ENCODE measurements around the gene YEATS2.

YEATS2 gene

GRCh38 chr3:183845090-183845489, 147.5 kb downstream of the YEATS2 start:
- H3K27ac ChIP-seq (ENCODE audit: extremely low read depth, low read depth, low read length): no peak overlapping the region
- POLR2A ChIA-PET: no interaction called here
- CTCF ChIA-PET: interaction anchor here (0.5 to 0.6 kb wide), 2 partner anchors 345 to 355 kb away, joined by 3 read pairs; no protein-coding TSS in a partner anchor

GRCh38 chr3:183845608-183846288, 148.2 kb downstream of the YEATS2 start:
- H3K9me3 ChIP-seq (ENCODE audit: control insufficient read depth, insufficient read depth, low read depth, low read length): no peaks in the 10 kb centered on the region
- H3K36me3 ChIP-seq (ENCODE audit: control insufficient read depth in 2 of 2, insufficient read depth in 1 of 2, low read length in 2 of 2): peaks cover 11 to 70% of the 10 kb centered on the region in 2 experiments; a peak in 2 of 3 replicates
- ChIA-PET POLR2A (no interaction called here), CTCF (no interaction called here)
- no peak overlapping the region for H3K27ac ChIP-seq (ENCODE audit: extremely low read depth, low read depth, low read length)
- TF ChIP-seq ZNF16 (tag by site-specific recombination; IDR thresholded peaks at IDR 0.05; ENCODE audit: low read depth) (no peak), REPIN1 (tag by site-specific recombination; IDR thresholded peaks at IDR 0.05; ENCODE audit: low read depth) (no peak), ZNF341 (tag by site-specific recombination; IDR thresholded peaks at IDR 0.05; ENCODE audit: low read depth) (no peak), ZBTB48 (tag by site-specific recombination; IDR thresholded peaks at IDR 0.05) (no peak), ZNF112 (tag by site-specific recombination; IDR thresholded peaks at IDR 0.05) (no peak), ZNF785 (tag by site-specific recombination; IDR thresholded peaks at IDR 0.05) (no peak), ZNF704 (tag by site-specific recombination; IDR thresholded peaks at IDR 0.05) (no peak)
- no peak overlapping the region for H3K4me3 ChIP-seq (ENCODE audit: low read depth, low read length)
- H3K4me1 ChIP-seq (ENCODE audit: control insufficient read depth, insufficient read depth, low read length): no peaks in the 10 kb centered on the region

More at GRCh38 chr3:183845090-183845489, 147.5 kb downstream of the YEATS2 start:
- no peak for TF ChIP-seq REST (tag by site-specific recombination; IDR thresholded peaks at IDR 0.05)
- TF ChIP-seq SCRT1 (tag by site-specific recombination; IDR thresholded peaks at IDR 0.05; ENCODE audit: borderline replicate concordance): 0 out of 2 replicates have a peak, but pooled peaks have one; percentile 25
- TF ChIP-seq SCRT2 (tag by site-specific recombination; IDR thresholded peaks at IDR 0.05): peak; percentile 8
- no peak overlapping the region for H3K4me3 ChIP-seq (ENCODE audit: low read depth, low read length)
- H3K36me3 ChIP-seq (ENCODE audit: control insufficient read depth in 2 of 2, insufficient read depth in 1 of 2, low read length in 2 of 2): peaks cover 15 to 69% of the 10 kb centered on the region in 2 experiments; a peak in 2 of 3 replicates
- no peaks in the 10 kb centered on the region for H3K9me3 ChIP-seq (ENCODE audit: control insufficient read depth, insufficient read depth, low read depth, low read length)
- no peaks in the 10 kb centered on the region for H3K4me1 ChIP-seq (ENCODE audit: control insufficient read depth, insufficient read depth, low read length)

GRCh38 chr3:183854318-183855035, 156.9 kb downstream of the YEATS2 start:
- no peaks in the 10 kb centered on the region for H3K9me3 ChIP-seq (ENCODE audit: control insufficient read depth, insufficient read depth, low read depth, low read length)
- no peaks in the 10 kb centered on the region for H3K4me1 ChIP-seq (ENCODE audit: control insufficient read depth, insufficient read depth, low read length)
- TF ChIP-seq ZNF23 (tag by site-specific recombination; IDR thresholded peaks at IDR 0.05; ENCODE audit: borderline replicate concordance) (no peak), ZNF10 (tag by site-specific recombination; IDR thresholded peaks at IDR 0.05) (0 out of 2 replicates have a peak, but pooled peaks have one; percentile 44)
- CTCF ChIA-PET: no interaction called here
- H3K27ac ChIP-seq (ENCODE audit: extremely low read depth, low read depth, low read length): no peak overlapping the region
- H3K36me3 ChIP-seq (ENCODE audit: control insufficient read depth in 2 of 2, insufficient read depth in 1 of 2, low read length in 2 of 2): peaks cover 16 to 59% of the 10 kb centered on the region in 2 experiments; a peak in 2 of 3 replicates
- H3K4me3 ChIP-seq (ENCODE audit: low read depth, low read length): no peak overlapping the region
- POLR2A ChIA-PET: interaction anchor here (0.6 kb wide), 1 partner anchor 220 kb away, joined by 7 read pairs; no protein-coding TSS in a partner anchor
